H9 (cell line): ENCODE measurements around the gene UST. TPM values are rescaled to one million over a fixed set of nuclear protein-coding genes. Genes with fewer than 3 reads are reported as not detected.

ENCODE experiments used
- DNase-seq: peaks from one replicate; pipeline ENCODE4 v3.0.0-alpha.2; 2017
- H2AFZ ChIP-seq: one replicate; pipeline ENCODE4 v1.6.1; 2013; ENCODE audit warnings: mild to moderate bottlenecking, low read length, control low read depth, moderate library complexity
- H2AK5ac ChIP-seq: 2 replicates; pipeline ENCODE4 v1.6.1; 2013; ENCODE audit warnings: low read length, control low read depth, mixed read lengths; ENCODE audit not compliant: insufficient read length
- H2BK120ac ChIP-seq: one replicate; pipeline ENCODE4 v1.6.1; 2013; ENCODE audit warnings: low read depth, mild to moderate bottlenecking, low read length, control low read depth, inconsistent platforms; ENCODE audit not compliant: poor library complexity, severe bottlenecking
- H2BK12ac ChIP-seq: 2 replicates; pipeline ENCODE4 v1.6.1; 2013; ENCODE audit warnings: low read length, control low read depth, mixed read lengths, low read depth; ENCODE audit not compliant: insufficient read length
- H2BK15ac ChIP-seq: 2 replicates; pipeline ENCODE4 v1.6.1; 2013; ENCODE audit warnings: low read depth, low read length, control low read depth
- H2BK20ac ChIP-seq: one replicate; pipeline ENCODE4 v1.6.1; 2013; ENCODE audit warnings: low read depth, mild to moderate bottlenecking, low read length, control low read depth, inconsistent platforms; ENCODE audit not compliant: poor library complexity, severe bottlenecking
- H2BK5ac ChIP-seq: 2 replicates; pipeline ENCODE4 v1.6.1; 2013; ENCODE audit warnings: low read length, control low read depth, mixed read lengths; ENCODE audit not compliant: insufficient read length
- H3K14ac ChIP-seq: 2 replicates; pipeline ENCODE4 v1.6.1; 2013; ENCODE audit warnings: low read length, control low read depth; ENCODE audit not compliant: insufficient read depth
- H3K18ac ChIP-seq: 2 replicates; pipeline ENCODE4 v1.6.1; 2013; ENCODE audit warnings: low read depth, mild to moderate bottlenecking, mixed read lengths, low read length, control low read depth; ENCODE audit not compliant: insufficient read length
- H3K23ac ChIP-seq: 2 replicates; pipeline ENCODE4 v1.6.1; 2013; ENCODE audit warnings: low read length, control low read depth, mixed read lengths, low read depth; ENCODE audit not compliant: insufficient read length
- H3K23me2 ChIP-seq: 2 replicates; pipeline ENCODE4 v1.6.1; 2013; ENCODE audit warnings: low read depth, mild to moderate bottlenecking, mixed read lengths, low read length, control low read depth; ENCODE audit not compliant: insufficient read length, poor library complexity, severe bottlenecking
- H3K27ac ChIP-seq: 2 replicates; pipeline ENCODE4 v1.5.1; 2013; ENCODE audit warnings: low read length, control low read depth, mixed read lengths, low read depth; ENCODE audit not compliant: insufficient read length
- H3K27me3 ChIP-seq: 2 replicates; pipeline ENCODE4 v1.6.1; 2013; ENCODE audit warnings: low read length, control low read depth, inconsistent platforms; ENCODE audit not compliant: insufficient read depth
- H3K4ac ChIP-seq: 2 replicates; pipeline ENCODE4 v1.6.1; 2013; ENCODE audit warnings: low read depth, mild to moderate bottlenecking, control low read depth, inconsistent platforms, low read length, moderate library complexity
- H3K4me1 ChIP-seq: 2 replicates; pipeline ENCODE4 v1.6.1; 2013; ENCODE audit warnings: low read length, control low read depth, inconsistent platforms; ENCODE audit not compliant: insufficient read depth
- H3K4me2 ChIP-seq: 2 replicates; pipeline ENCODE4 v1.6.1; 2013; ENCODE audit warnings: low read length, control low read depth, mixed read lengths; ENCODE audit not compliant: insufficient read length, insufficient read depth
- H3K56ac ChIP-seq: 2 replicates; pipeline ENCODE4 v1.6.1; 2013; ENCODE audit warnings: low read depth, mild to moderate bottlenecking, mixed read lengths, low read length, control low read depth; ENCODE audit not compliant: insufficient read length
- H3K79me1 ChIP-seq: 2 replicates; pipeline ENCODE4 v1.6.1; 2013; ENCODE audit warnings: low read depth, mild to moderate bottlenecking, moderate library complexity, low read length, control low read depth, inconsistent platforms; ENCODE audit not compliant: insufficient read depth, poor library complexity, severe bottlenecking
- H3K79me2 ChIP-seq: 2 replicates; pipeline ENCODE4 v1.6.1; 2013; ENCODE audit warnings: low read length, control low read depth, inconsistent platforms; ENCODE audit not compliant: insufficient read depth
- H3K9ac ChIP-seq: 2 replicates; pipeline ENCODE4 v1.6.1; 2013; ENCODE audit warnings: low read length, control low read depth, mixed read lengths; ENCODE audit not compliant: insufficient read length; ENCODE audit errors: extremely low read depth
- H3K9me3 ChIP-seq: one replicate; pipeline ENCODE4 v1.6.1; 2013; ENCODE audit warnings: low read depth, low read length, inconsistent platforms; ENCODE audit not compliant: control insufficient read depth
- H3T11ph ChIP-seq: one replicate; pipeline ENCODE4 v1.6.1; 2013; ENCODE audit warnings: mild to moderate bottlenecking, low read length, control low read depth, inconsistent platforms
- H4K20me1 ChIP-seq: one replicate; pipeline ENCODE4 v1.6.1; 2013; ENCODE audit not compliant: control insufficient read depth, insufficient read length, insufficient read depth
- H4K5ac ChIP-seq: 2 replicates; pipeline ENCODE4 v1.6.1; 2013; ENCODE audit warnings: low read depth, mild to moderate bottlenecking, mixed read lengths, low read length, control low read depth; ENCODE audit not compliant: insufficient read length
- H4K8ac ChIP-seq: replicated peaks from 2 replicates; pipeline ENCODE4 v1.6.1; 2013; ENCODE audit warnings: low read length, control low read depth, mixed read lengths, low read depth; ENCODE audit not compliant: insufficient read length
- H4K91ac ChIP-seq: 2 replicates; pipeline ENCODE4 v1.6.1; 2013; ENCODE audit warnings: low read depth, mild to moderate bottlenecking, moderate library complexity, mixed read lengths, low read length, control low read depth; ENCODE audit not compliant: insufficient read length
- H3K27ac Mint-ChIP-seq, 3 experiments: 2 replicates in 2 of 3; 3 replicates in 1 of 3; pipeline ENCODE4 v1.8.0; 2020 to 2021; ENCODE audit warnings: mixed read lengths in 3 of 3, mild to moderate bottlenecking in 1 of 3, moderate library complexity in 1 of 3
- H3K27me3 Mint-ChIP-seq: 2 replicates; pipeline ENCODE4 v1.8.0; 2021; ENCODE audit warnings: low read depth, mild to moderate bottlenecking, moderate library complexity, mixed read lengths
- H3K36me3 Mint-ChIP-seq, 3 experiments: 2 replicates in 2 of 3; 3 replicates in 1 of 3; pipeline ENCODE4 v1.8.0; 2020 to 2021; ENCODE audit warnings: low read depth in 3 of 3, mixed read lengths in 3 of 3; ENCODE audit not compliant: insufficient read depth in 1 of 3
- H3K4me1 Mint-ChIP-seq, 2 experiments: 2 replicates each; pipeline ENCODE4 v1.8.0; 2020; ENCODE audit warnings: mixed read lengths in 2 of 2
- H3K4me3 Mint-ChIP-seq, 2 experiments: 2 replicates in 1 of 2; 3 replicates in 1 of 2; pipeline ENCODE4 v1.8.0; 2020 to 2021; ENCODE audit warnings: mild to moderate bottlenecking in 2 of 2, mixed read lengths in 2 of 2, moderate library complexity in 1 of 2
- H3K9me3 Mint-ChIP-seq, 2 experiments: 2 replicates in 1 of 2; 3 replicates in 1 of 2; pipeline ENCODE4 v1.8.0; 2020; ENCODE audit warnings: mild to moderate bottlenecking in 2 of 2, mixed read lengths in 2 of 2, moderate library complexity in 1 of 2
- WGBS: extraction: QIAGEN DNeasy Blood & Tissue Kit; methylation state at CpG from one replicate; pipeline ENCODE4 v1.1.7; 2013; ENCODE audit warnings: missing lambda C conversion rate, low lambda C conversion rate, mixed read lengths; ENCODE audit not compliant: insufficient read length; ENCODE audit errors: extremely low coverage; 5-methylcytosine and 5-hydroxymethylcytosine counted together
- total RNA-seq: library from RNA; stranded (reverse); gene quantifications from 2 replicates; pipeline ENCODE4 v1.2.1, GENCODE V29; 2021
- TF ChIP-seq, protein P1 (sequence below): fragments of 200-600 bp; sonication (generic); conservative IDR thresholded peaks from 3 replicates; pipeline ENCODE4 v1.8.0; 2021; ENCODE audit warnings: antibody characterized with exemption, mild to moderate bottlenecking

Gene UST
- total RNA-seq, 1 experiment from 2014 or later = 14.4 TPM

DNA sequence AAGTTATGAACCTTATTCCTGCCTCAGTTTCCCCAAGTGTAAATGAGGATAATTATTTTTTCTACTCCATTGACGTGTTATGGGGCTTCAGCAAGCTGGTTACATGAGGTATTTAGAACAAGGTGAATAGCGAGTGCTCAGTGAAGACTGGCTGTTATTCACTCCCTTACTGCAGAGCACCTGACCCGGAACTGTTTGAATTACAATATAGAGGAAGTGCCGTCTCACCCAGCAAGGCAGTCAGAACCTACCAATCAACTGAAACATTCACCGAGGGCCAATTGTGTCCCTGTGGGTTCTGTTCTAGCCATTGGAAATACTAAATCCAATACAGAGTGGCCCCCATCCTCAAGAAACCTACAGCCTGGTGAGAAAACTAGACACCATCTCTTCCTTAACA is 216.9 kb downstream of the UST start:
- Histone ChIP-seq H2AFZ (no peak overlapping the region), H3T11ph (no peak overlapping the region), H3K23me2 (no peaks in the 10 kb centered on the region), H4K20me1 (no peaks in the 10 kb centered on the region), H3K14ac (no peak overlapping the region), H3K27me3 (no peaks in the 10 kb centered on the region), H3K4ac (no peak overlapping the region), H3K18ac (no peak overlapping the region), H3K9me3 (no peaks in the 10 kb centered on the region), H2BK120ac (no peak overlapping the region), H4K5ac (no peak overlapping the region), H4K8ac (no peak overlapping the region), H3K4me1 (peaks cover 5% of the 10 kb centered on the region; the same call in 1 of the 2 replicates), H4K91ac (no peak overlapping the region), H2AK5ac (no peak overlapping the region), H3K27ac (no peak overlapping the region), H3K79me2 (no peaks in the 10 kb centered on the region), H3K56ac (no peak overlapping the region), H2BK12ac (no peak overlapping the region), H3K79me1 (no peaks in the 10 kb centered on the region), H3K4me2 (no peak overlapping the region), H2BK5ac (no peak overlapping the region), H2BK15ac (no peak overlapping the region), H2BK20ac (no peak overlapping the region), H3K9ac (no peak overlapping the region), H3K23ac (no peak overlapping the region)
- no peak overlapping the region for H3K4me3 Mint-ChIP-seq
- no peak for DNase-seq
- TF ChIP-seq, protein P1, sequence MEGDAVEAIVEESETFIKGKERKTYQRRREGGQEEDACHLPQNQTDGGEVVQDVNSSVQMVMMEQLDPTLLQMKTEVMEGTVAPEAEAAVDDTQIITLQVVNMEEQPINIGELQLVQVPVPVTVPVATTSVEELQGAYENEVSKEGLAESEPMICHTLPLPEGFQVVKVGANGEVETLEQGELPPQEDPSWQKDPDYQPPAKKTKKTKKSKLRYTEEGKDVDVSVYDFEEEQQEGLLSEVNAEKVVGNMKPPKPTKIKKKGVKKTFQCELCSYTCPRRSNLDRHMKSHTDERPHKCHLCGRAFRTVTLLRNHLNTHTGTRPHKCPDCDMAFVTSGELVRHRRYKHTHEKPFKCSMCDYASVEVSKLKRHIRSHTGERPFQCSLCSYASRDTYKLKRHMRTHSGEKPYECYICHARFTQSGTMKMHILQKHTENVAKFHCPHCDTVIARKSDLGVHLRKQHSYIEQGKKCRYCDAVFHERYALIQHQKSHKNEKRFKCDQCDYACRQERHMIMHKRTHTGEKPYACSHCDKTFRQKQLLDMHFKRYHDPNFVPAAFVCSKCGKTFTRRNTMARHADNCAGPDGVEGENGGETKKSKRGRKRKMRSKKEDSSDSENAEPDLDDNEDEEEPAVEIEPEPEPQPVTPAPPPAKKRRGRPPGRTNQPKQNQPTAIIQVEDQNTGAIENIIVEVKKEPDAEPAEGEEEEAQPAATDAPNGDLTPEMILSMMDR = no peak
- no peaks in the 10 kb centered on the region; a peak in 1 of 5 replicates for H3K9me3 Mint-ChIP-seq
- peak overlapping the region; percentile 56 to 78 (median 73); a peak in 3 of 7 replicates for H3K27ac Mint-ChIP-seq
- H3K27me3 Mint-ChIP-seq = no peaks in the 10 kb centered on the region; the same call in 1 of the 2 replicates
- peaks cover 65 to 73% of the 10 kb centered on the region in 2 experiments for H3K4me1 Mint-ChIP-seq
- peaks cover 14 to 18% (median 17%) of the 10 kb centered on the region in 3 experiments; a peak in 6 of 7 replicates for H3K36me3 Mint-ChIP-seq
- WGBS = no CpG with 5 or more reads among the region's 5 CpGs
